Measurements from ENCODE around the gene SNAPC4.

GRCh38 chr9:136394312-136395019 is 5.5 kb downstream of the SNAPC4 start:
- TF ChIP-seq CTCF (IDR thresholded peaks at IDR 0.05; ENCODE audit: poor library complexity) (no peak), EZH2 (IDR thresholded peaks at IDR 0.05; ENCODE audit: borderline replicate concordance) (no peak), EZH2phosphoT487 (IDR thresholded peaks at IDR 0.05; ENCODE audit: low read depth, severe bottlenecking, unreplicated experiment) (no peak)

Data from hepatocyte (in vitro differentiated cells).